CD14-positive monocyte (primary cell): ENCODE measurements around the gene MYL2. TPM values are rescaled to one million over a fixed set of nuclear protein-coding genes. Genes with fewer than 3 reads are reported as not detected.

Experiments used
- DNase-seq, 3 donors: peaks; one replicate each; pipeline ENCODE4 v3.0.0-alpha.2; 2011 to 2022
- H2AFZ ChIP-seq: 2 replicates; pipeline ENCODE4 v1.6.0; 2012; ENCODE audit warnings: mild to moderate bottlenecking, low read depth, low read length, inconsistent platforms; ENCODE audit not compliant: insufficient read depth, poor library complexity, severe bottlenecking
- H3K27ac ChIP-seq, 2 donors: 1 replicate in 1 of 2; 2 replicates in 1 of 2; pipeline ENCODE4 v1.5.1; 2012 to 2013; ENCODE audit warnings: low read length in 2 of 2, control low read depth in 1 of 2, inconsistent platforms in 1 of 2, low read depth in 1 of 2, mild to moderate bottlenecking in 1 of 2
- H3K27me3 ChIP-seq, 2 donors: one replicate each; pipeline versions ENCODE4 v1.6.0 to v1.6.1; 2011 to 2013; ENCODE audit warnings: low read length in 2 of 2; ENCODE audit not compliant: control insufficient read depth in 2 of 2, insufficient read depth in 2 of 2
- H3K36me3 ChIP-seq, 2 donors: replicated peaks in 1 of 2; 1 replicate in 1 of 2; 2 replicates in 1 of 2; pipeline versions ENCODE4 v1.5.1 to v1.6.1; 2012 to 2013; ENCODE audit warnings: low read length in 2 of 2, control low read depth in 1 of 2, inconsistent platforms in 1 of 2, mild to moderate bottlenecking in 1 of 2; ENCODE audit not compliant: insufficient read depth in 2 of 2, control insufficient read depth in 1 of 2
- H3K4me1 ChIP-seq, 2 donors: 1 replicate in 1 of 2; 2 replicates in 1 of 2; pipeline versions ENCODE4 v1.5.1 to v1.6.1; 2012 to 2013; ENCODE audit warnings: low read length in 2 of 2, control low read depth in 1 of 2, inconsistent platforms in 1 of 2, mild to moderate bottlenecking in 1 of 2, moderate library complexity in 1 of 2; ENCODE audit not compliant: insufficient read depth in 2 of 2, control insufficient read depth in 1 of 2
- H3K4me2 ChIP-seq: replicated peaks from 2 replicates; pipeline ENCODE3; 2012; ENCODE audit warnings: low read length, moderate library complexity, mild to moderate bottlenecking; ENCODE audit not compliant: poor library complexity, severe bottlenecking; ENCODE audit errors: extremely low read depth
- H3K4me3 ChIP-seq, 3 experiments: fragments of 200-600 bp in 1 of 3; sonication (generic) in 1 of 3; replicated peaks in 1 of 3; 1 replicate in 2 of 3; 2 replicates in 1 of 3; pipeline ENCODE4 v1.5.1; 2011 to 2013; ENCODE audit warnings: low read length in 3 of 3, mild to moderate bottlenecking in 3 of 3, control low read depth in 2 of 3, low read depth in 2 of 3, inconsistent platforms in 1 of 3, moderate library complexity in 1 of 3
- H3K79me2 ChIP-seq: 2 replicates; pipeline ENCODE4 v1.6.0; 2012; ENCODE audit warnings: mild to moderate bottlenecking, control low read depth, inconsistent platforms, low read length, moderate library complexity; ENCODE audit not compliant: insufficient read depth
- H3K9ac ChIP-seq: 2 replicates; pipeline ENCODE4 v1.6.0; 2017; ENCODE audit warnings: low read length, mild to moderate bottlenecking; ENCODE audit not compliant: insufficient read depth, poor library complexity, severe bottlenecking
- H3K9me3 ChIP-seq, 2 donors: replicated peaks in 1 of 2; 1 replicate in 1 of 2; 2 replicates in 1 of 2; pipeline versions ENCODE4 v1.5.1 to v1.6.1; 2012 to 2013; ENCODE audit warnings: low read length in 2 of 2, control low read depth in 1 of 2; ENCODE audit not compliant: control insufficient read depth in 1 of 2, insufficient read depth in 1 of 2
- H4K20me1 ChIP-seq: 2 replicates; pipeline ENCODE4 v1.6.0; 2012; ENCODE audit warnings: mild to moderate bottlenecking, low read length, control low read depth, moderate library complexity; ENCODE audit not compliant: insufficient read depth
- H3K27ac Mint-ChIP-seq, 7 donors: one replicate each; pipeline ENCODE4 v1.8.0; 2020; ENCODE audit warnings: mild to moderate bottlenecking in 7 of 7, mixed read lengths in 7 of 7, moderate library complexity in 6 of 7, inconsistent platforms in 2 of 7
- H3K27me3 Mint-ChIP-seq, 3 donors: one replicate each; pipeline ENCODE4 v1.8.0; 2021 to 2022; ENCODE audit warnings: low read depth in 3 of 3, mild to moderate bottlenecking in 3 of 3, mixed read lengths in 3 of 3, moderate library complexity in 3 of 3, inconsistent platforms in 1 of 3
- H3K36me3 Mint-ChIP-seq, 2 donors: one replicate each; pipeline ENCODE4 v1.8.0; 2020; ENCODE audit warnings: mixed read lengths in 2 of 2, inconsistent platforms in 1 of 2, mild to moderate bottlenecking in 1 of 2
- H3K4me1 Mint-ChIP-seq: one replicate; pipeline ENCODE4 v1.8.0; 2020; ENCODE audit warnings: mild to moderate bottlenecking, mixed read lengths
- H3K4me3 Mint-ChIP-seq, 2 donors: one replicate each; pipeline ENCODE4 v1.8.0; 2020; ENCODE audit warnings: mild to moderate bottlenecking in 2 of 2, mixed read lengths in 2 of 2, moderate library complexity in 1 of 2
- H3K9me3 Mint-ChIP-seq, 7 donors: one replicate each; pipeline ENCODE4 v1.8.0; 2020 to 2022; ENCODE audit warnings: mixed read lengths in 7 of 7, mild to moderate bottlenecking in 6 of 7, moderate library complexity in 6 of 7, inconsistent platforms in 2 of 7
- CTCF ChIP-seq: fragments of 200-600 bp; IDR thresholded peaks from one replicate; pipeline ENCODE4 v1.8.0; 2022; ENCODE audit warnings: antibody characterized with exemption, mild to moderate bottlenecking
- WGBS: methylation state at CpG from one replicate; pipeline ENCODE4 v1.1.5; 2013; ENCODE audit warnings: missing lambda C conversion rate; ENCODE audit not compliant: insufficient coverage; 5-methylcytosine and 5-hydroxymethylcytosine counted together
- intact Hi-C, 2 donors: fragments of 100-400 bp; cut with micrococcal nuclease; formaldehyde crosslinking; loops; one replicate each; pipeline versions ENCODE4 v1.15.0 to v1.15.1; 2023
- polyA plus RNA-seq, 3 donors: library from polyadenylated mRNA; depleted of rRNA in 1 of 3; unstranded in 2 of 3; stranded (reverse) in 1 of 3; fragments of 300-500 nt in 2 of 3; fragments of >200 nt in 1 of 3; fragmentation: Illumina TruSeq in 2 of 3; gene quantifications; 1 replicate in 2 of 3; 2 replicates in 1 of 3; pipeline ENCODE4 v1.2.3, GENCODE V29; 2012 to 2021

Gene MYL2
- polyA plus RNA-seq, 3 donors: not detected

DNA sequence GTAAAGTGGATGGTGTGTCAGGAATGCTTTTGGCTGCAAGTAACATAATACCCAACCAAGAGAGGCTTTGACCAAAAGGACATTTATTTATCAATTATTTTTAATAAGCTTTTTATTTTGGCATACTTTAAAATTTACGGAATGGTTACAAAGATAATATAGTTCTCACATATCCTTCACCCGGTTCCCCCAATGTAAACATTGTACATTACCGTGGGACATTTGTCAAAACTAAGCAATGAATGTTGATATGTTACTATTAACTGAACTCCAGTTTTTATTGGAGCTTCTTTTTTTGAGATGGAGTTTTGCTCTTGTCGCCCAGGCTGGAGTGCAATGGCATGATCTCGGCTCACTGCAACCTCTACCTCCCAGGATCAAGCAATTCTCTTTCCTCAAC, 50.6 kb downstream of the MYL2 start:
- Histone ChIP-seq H3K27ac (no peak overlapping the region), H3K36me3 (no peaks in the 10 kb centered on the region), H3K9ac (no peak overlapping the region), H4K20me1 (no peaks in the 10 kb centered on the region), H3K4me1 (peaks cover 12 to 28% of the 10 kb centered on the region in 2 donors), H3K27me3 (no peaks in the 10 kb centered on the region), H3K4me2 (no peak overlapping the region), H3K9me3 (no peaks in the 10 kb centered on the region), H3K4me3 (peak overlapping the region in 1 of 3 experiments; percentile 41), H3K79me2 (no peaks in the 10 kb centered on the region), H2AFZ (peak overlapping the region; percentile 68)
- intact Hi-C loops: no loop called here
- peaks cover 26% of the 10 kb centered on the region for H3K4me1 Mint-ChIP-seq
- peaks cover 0 to 4% (median 2%) of the 10 kb centered on the region in 3 donors for H3K27me3 Mint-ChIP-seq
- H3K36me3 Mint-ChIP-seq: no peaks in the 10 kb centered on the region
- no peak for DNase-seq
- WGBS: no CpG with 5 or more reads among the region's 5 CpGs
- H3K27ac Mint-ChIP-seq: peak overlapping the region; percentile 79 to 90 (median 86)
- no peak overlapping the region for H3K4me3 Mint-ChIP-seq
- peaks cover 0 to 4% (median 2%) of the 10 kb centered on the region in 7 donors for H3K9me3 Mint-ChIP-seq
- TF ChIP-seq CTCF: no peak

DNA sequence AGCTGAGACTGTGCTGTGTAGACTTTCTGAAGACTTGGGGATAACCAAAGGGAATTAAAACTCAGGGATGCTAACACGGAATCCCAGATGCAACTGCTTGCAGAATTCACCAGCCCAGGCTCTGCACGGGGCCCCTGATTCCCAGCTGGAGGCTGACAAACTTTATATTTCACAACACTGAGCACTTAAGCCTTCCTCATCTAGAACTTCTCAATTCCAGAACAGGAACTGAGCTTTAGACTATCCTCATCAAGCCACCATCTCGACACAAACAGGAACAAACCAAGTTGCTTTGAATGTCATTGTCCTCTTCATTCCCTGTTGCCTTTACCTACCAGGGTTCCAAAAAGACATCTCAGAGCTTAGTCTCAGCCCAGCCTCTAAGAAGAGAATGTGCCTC, 51.4 kb downstream of the MYL2 start:
- TF ChIP-seq CTCF: no peak
- Histone ChIP-seq H3K27ac (peak overlapping the region in 1 of 2 donors; percentile 82), H3K4me1 (peaks cover 12 to 28% of the 10 kb centered on the region in 2 donors), H2AFZ (peak overlapping the region; percentile 68), H3K4me2 (peak overlapping the region; percentile 29), H3K9me3 (no peaks in the 10 kb centered on the region), H3K36me3 (no peaks in the 10 kb centered on the region), H3K4me3 (peak overlapping the region in 1 of 3 experiments; percentile 41), H3K9ac (no peak overlapping the region), H3K79me2 (no peaks in the 10 kb centered on the region), H4K20me1 (no peaks in the 10 kb centered on the region), H3K27me3 (no peaks in the 10 kb centered on the region)
- Mint-ChIP-seq H3K9me3 (peaks cover 0 to 4% (median 2%) of the 10 kb centered on the region in 7 donors), H3K4me1 (peaks cover 26% of the 10 kb centered on the region), H3K36me3 (no peaks in the 10 kb centered on the region), H3K4me3 (peak overlapping the region in 1 of 2 donors; percentile 46), H3K27me3 (peaks cover 1 to 4% (median 2%) of the 10 kb centered on the region in 3 donors), H3K27ac (peak overlapping the region; percentile 79 to 90 (median 86))
- intact Hi-C loops: no loop called here
- WGBS: 0% methylated on average over 3 of the region's 3 CpGs
- DNase-seq: peak; percentile 71 to 85 (median 81)
